ENCODE data around the gene HDHD2.
"Not testable (repeated sequence)": the region's sequence is repeated elsewhere in the genome, so short reads cannot be mapped to it uniquely, and the experiment has no call there.

Gene HDHD2

GRCh38 chr18:47150029-47150823, at the start of gene HDHD2:
Gene HDHD2 (minus strand): TSS chr18:47150500. CDS start chr18:47136439, 14,061 bp downstream.
- TF ChIP-seq CTCF (conservative IDR thresholded peaks at IDR 0.05; ENCODE audit: low read length), result no peak; the same call in 1 of the 2 replicates
- peak; percentile 70 for DNase-seq (ENCODE audit: low read depth)
- peak within 1 kb of the TSS; percentile 91 for H3K4me3 ChIP-seq (ENCODE audit: low read length)

- H3K4me3 ChIP-seq (ENCODE audit: low read length); DNase-seq (ENCODE audit: low read depth): not testable (repeated sequence)
Observed at GRCh38 chr18:47195961-47196360, 45.7 kb upstream of the HDHD2 start.

GRCh38 chr18:47191961-47192360, 41.7 kb upstream of the HDHD2 start:
- DNase-seq (ENCODE audit: low read depth), result peak; percentile 15
- H3K4me3 ChIP-seq (ENCODE audit: low read length), result no peak overlapping the region
- TF ChIP-seq CTCF (conservative IDR thresholded peaks at IDR 0.05; ENCODE audit: low read length), result no peak

GRCh38 chr18:47187721-47188120, 37.4 kb upstream of the HDHD2 start:
- no peak overlapping the region for H3K4me3 ChIP-seq (ENCODE audit: low read length)
- no peak for TF ChIP-seq CTCF (conservative IDR thresholded peaks at IDR 0.05; ENCODE audit: low read length)

GRCh38 chr18:47184419-47185050, 34.2 kb upstream of the HDHD2 start:
- no peak overlapping the region for H3K4me3 ChIP-seq (ENCODE audit: low read length)
- TF ChIP-seq CTCF (conservative IDR thresholded peaks at IDR 0.05; ENCODE audit: low read length), result no peak
- DNase-seq (ENCODE audit: low read depth), result peak; percentile 22

More at GRCh38 chr18:47187721-47188120, 37.4 kb upstream of the HDHD2 start:
- no peak for DNase-seq (ENCODE audit: low read depth)

- not testable (repeated sequence) for DNase-seq (ENCODE audit: low read depth); H3K4me3 ChIP-seq (ENCODE audit: low read length)
Observed at GRCh38 chr18:47182156-47182555, 31.9 kb upstream of the HDHD2 start.

- no peak for DNase-seq (ENCODE audit: low read depth)
- no peak overlapping the region for H3K4me3 ChIP-seq (ENCODE audit: low read length)
Observed at GRCh38 chr18:47180765-47181164, 30.5 kb upstream of the HDHD2 start.

More at GRCh38 chr18:47180765-47181164, 30.5 kb upstream of the HDHD2 start:
- TF ChIP-seq CTCF (conservative IDR thresholded peaks at IDR 0.05; ENCODE audit: low read length), result no peak
